Suprapubic skin (tissue), 4 donors: ENCODE results near the gene VCAM1. TPM values are rescaled to one million over a fixed set of nuclear protein-coding genes. Genes with fewer than 3 reads are reported as not detected.

Source experiments
- DNase-seq, 2 donors: peaks; one replicate each; pipeline ENCODE4 v3.0.0-alpha.2; 2019; ENCODE audit warnings: low spot score in 2 of 2
- H3K27ac ChIP-seq: fragments of 200-600 bp; sonication (generic); one replicate; pipeline ENCODE4 v1.5.1; 2019
- H3K27me3 ChIP-seq: fragments of 200-600 bp; sonication (generic); one replicate; pipeline ENCODE4 v1.5.1; 2019
- H3K36me3 ChIP-seq: fragments of 200-600 bp; sonication (generic); one replicate; pipeline ENCODE4 v1.5.1; 2019
- H3K4me1 ChIP-seq: fragments of 200-600 bp; sonication (generic); one replicate; pipeline ENCODE4 v1.5.1; 2019
- H3K4me3 ChIP-seq: fragments of 200-600 bp; sonication (generic); one replicate; pipeline ENCODE4 v1.5.1; 2019; ENCODE audit warnings: mild to moderate bottlenecking
- H3K9me3 ChIP-seq: fragments of 200-600 bp; sonication (generic); one replicate; pipeline ENCODE4 v1.5.1; 2019
- EP300 ChIP-seq: sonication (generic); formaldehyde crosslinking; IDR thresholded peaks from one replicate; pipeline ENCODE4 v1.6.1; 2017; ENCODE audit warnings: antibody characterized with exemption
- POLR2A ChIP-seq, 2 donors: fragments of 450-650 bp; IDR thresholded peaks; one replicate each; pipeline ENCODE4 v1.6.1; 2017; ENCODE audit warnings: antibody characterized with exemption in 2 of 2, mild to moderate bottlenecking in 2 of 2, moderate library complexity in 2 of 2
- POLR2AphosphoS5 ChIP-seq, 3 donors: sonication (generic); formaldehyde crosslinking; IDR thresholded peaks; one replicate each; pipeline ENCODE4 v1.6.1; 2017; ENCODE audit warnings: antibody characterized with exemption in 3 of 3
- WGBS: methylation state at CpG from one replicate; pipeline ENCODE4 v1.1.5; 2018; 5-methylcytosine and 5-hydroxymethylcytosine counted together
- total RNA-seq, 4 donors: library from RNA; depleted of rRNA; stranded (reverse); fragments of >200 nt; gene quantifications; one replicate each; pipeline ENCODE4 v1.1.0, GENCODE V29; 2016
- TF ChIP-seq, protein P1 (sequence below), 2 donors: fragments of 200-600 bp in 1 of 2; fragments of 450-650 bp in 1 of 2; sonication (generic) in 1 of 2; IDR thresholded peaks; one replicate each; pipeline ENCODE4 v1.5.1; 2016 to 2019; ENCODE audit warnings: antibody characterized with exemption in 2 of 2, mild to moderate bottlenecking in 1 of 2, moderate library complexity in 1 of 2

The VCAM1 gene
- total RNA-seq, 4 donors from 2014 or later, result 0.34 to 2.5 (median 1.5) TPM

DNA sequence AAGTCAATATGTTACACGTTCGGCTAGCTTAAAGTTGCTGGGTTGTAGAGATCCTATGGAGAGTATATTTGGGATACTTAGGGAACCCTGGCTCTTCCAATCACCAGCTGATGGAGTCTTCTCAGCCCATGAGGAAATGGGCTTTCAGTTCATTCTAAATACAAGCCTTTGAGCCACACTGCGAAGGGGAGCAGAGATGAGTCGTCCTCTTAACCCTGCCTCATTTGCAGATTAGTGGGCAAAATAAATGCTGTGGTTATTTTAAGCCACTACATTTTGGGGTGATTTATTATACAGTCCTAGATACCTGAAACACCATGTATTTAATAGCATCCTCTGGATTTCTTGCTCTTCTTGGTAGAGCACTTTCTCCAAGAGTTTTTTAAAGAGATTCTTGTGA lies 19.0 kb upstream of the VCAM1 start:
- 76% methylated on average over 4 of the region's 4 CpGs for WGBS
- Histone ChIP-seq H3K27me3 (no peaks in the 10 kb centered on the region), H3K27ac (no peak overlapping the region), H3K36me3 (no peaks in the 10 kb centered on the region), H3K4me1 (no peaks in the 10 kb centered on the region), H3K9me3 (no peaks in the 10 kb centered on the region), H3K4me3 (no peak overlapping the region)
- TF ChIP-seq POLR2A (IDR thresholded peaks at IDR 0.05) (no peak), EP300 (no peak), POLR2AphosphoS5 (IDR thresholded peaks at IDR 0.05) (no peak)
- TF ChIP-seq, protein P1, sequence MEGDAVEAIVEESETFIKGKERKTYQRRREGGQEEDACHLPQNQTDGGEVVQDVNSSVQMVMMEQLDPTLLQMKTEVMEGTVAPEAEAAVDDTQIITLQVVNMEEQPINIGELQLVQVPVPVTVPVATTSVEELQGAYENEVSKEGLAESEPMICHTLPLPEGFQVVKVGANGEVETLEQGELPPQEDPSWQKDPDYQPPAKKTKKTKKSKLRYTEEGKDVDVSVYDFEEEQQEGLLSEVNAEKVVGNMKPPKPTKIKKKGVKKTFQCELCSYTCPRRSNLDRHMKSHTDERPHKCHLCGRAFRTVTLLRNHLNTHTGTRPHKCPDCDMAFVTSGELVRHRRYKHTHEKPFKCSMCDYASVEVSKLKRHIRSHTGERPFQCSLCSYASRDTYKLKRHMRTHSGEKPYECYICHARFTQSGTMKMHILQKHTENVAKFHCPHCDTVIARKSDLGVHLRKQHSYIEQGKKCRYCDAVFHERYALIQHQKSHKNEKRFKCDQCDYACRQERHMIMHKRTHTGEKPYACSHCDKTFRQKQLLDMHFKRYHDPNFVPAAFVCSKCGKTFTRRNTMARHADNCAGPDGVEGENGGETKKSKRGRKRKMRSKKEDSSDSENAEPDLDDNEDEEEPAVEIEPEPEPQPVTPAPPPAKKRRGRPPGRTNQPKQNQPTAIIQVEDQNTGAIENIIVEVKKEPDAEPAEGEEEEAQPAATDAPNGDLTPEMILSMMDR (IDR thresholded peaks at IDR 0.05), result no peak
- DNase-seq, result no peak

DNA sequence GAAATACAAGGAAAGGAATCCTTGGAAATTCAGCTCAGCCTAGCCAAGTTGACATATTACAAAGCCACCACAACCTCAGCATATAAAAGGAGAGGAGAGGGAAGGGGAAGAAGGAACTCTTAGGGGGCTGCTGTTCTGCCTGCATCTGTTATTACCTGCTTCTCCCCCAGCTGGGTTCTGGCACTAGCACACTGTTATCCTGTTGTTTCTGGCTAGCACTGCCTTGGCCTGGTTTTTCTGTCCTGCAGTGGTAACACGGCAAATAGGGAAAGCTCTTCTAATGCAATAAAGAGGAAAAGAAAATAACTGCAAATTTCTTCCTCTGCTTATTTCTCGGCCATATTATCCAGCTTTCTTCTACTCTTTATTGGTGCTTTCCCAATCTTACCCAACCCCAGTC lies 16.5 kb upstream of the VCAM1 start:
- TF ChIP-seq EP300 (no peak), POLR2AphosphoS5 (IDR thresholded peaks at IDR 0.05) (no peak), POLR2A (IDR thresholded peaks at IDR 0.05) (no peak)
- TF ChIP-seq, protein P1 (IDR thresholded peaks at IDR 0.05), result no peak
- no peak for DNase-seq
- Histone ChIP-seq H3K36me3 (no peaks in the 10 kb centered on the region), H3K27me3 (no peaks in the 10 kb centered on the region), H3K27ac (no peak overlapping the region), H3K4me3 (no peak overlapping the region), H3K9me3 (no peaks in the 10 kb centered on the region), H3K4me1 (no peaks in the 10 kb centered on the region)
- 78% methylated on average over 2 of the region's 2 CpGs for WGBS

GRCh38 chr1:100703716-100704115 lies 15.8 kb upstream of the VCAM1 start:
- Histone ChIP-seq H3K4me3 (no peak overlapping the region), H3K27ac (no peak overlapping the region), H3K4me1 (no peaks in the 10 kb centered on the region), H3K9me3 (no peaks in the 10 kb centered on the region), H3K27me3 (no peaks in the 10 kb centered on the region), H3K36me3 (no peaks in the 10 kb centered on the region)
- TF ChIP-seq POLR2A (IDR thresholded peaks at IDR 0.05) (no peak), POLR2AphosphoS5 (IDR thresholded peaks at IDR 0.05) (no peak), EP300 (no peak)
- TF ChIP-seq, protein P1 (IDR thresholded peaks at IDR 0.05), result no peak
- 55% methylated on average over 2 of the region's 2 CpGs for WGBS
- no peak for DNase-seq

DNA sequence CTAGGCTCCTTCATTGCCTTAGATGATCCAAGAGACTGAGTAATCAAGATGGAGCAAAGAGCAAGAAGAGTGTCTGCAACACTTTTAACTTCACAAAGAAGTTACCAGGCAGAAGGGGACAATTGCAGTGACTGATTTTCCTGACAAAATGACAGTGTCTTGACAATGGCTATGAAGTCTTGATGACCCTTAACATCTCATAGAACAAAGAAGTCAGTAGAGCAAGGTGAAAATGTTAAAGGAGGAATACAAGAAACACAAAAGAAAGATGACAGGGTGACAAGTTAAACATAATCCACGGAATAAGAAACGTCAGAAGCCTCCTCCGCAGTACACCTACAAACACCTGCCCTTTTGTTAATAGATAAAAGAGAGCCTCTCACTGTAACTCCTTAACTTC lies 15.1 kb upstream of the VCAM1 start:
- WGBS, result 84% methylated on average over 3 of the region's 3 CpGs
- TF ChIP-seq POLR2AphosphoS5 (IDR thresholded peaks at IDR 0.05) (no peak), POLR2A (IDR thresholded peaks at IDR 0.05) (no peak), EP300 (no peak)
- TF ChIP-seq, protein P1 (IDR thresholded peaks at IDR 0.05), result no peak

DNA sequence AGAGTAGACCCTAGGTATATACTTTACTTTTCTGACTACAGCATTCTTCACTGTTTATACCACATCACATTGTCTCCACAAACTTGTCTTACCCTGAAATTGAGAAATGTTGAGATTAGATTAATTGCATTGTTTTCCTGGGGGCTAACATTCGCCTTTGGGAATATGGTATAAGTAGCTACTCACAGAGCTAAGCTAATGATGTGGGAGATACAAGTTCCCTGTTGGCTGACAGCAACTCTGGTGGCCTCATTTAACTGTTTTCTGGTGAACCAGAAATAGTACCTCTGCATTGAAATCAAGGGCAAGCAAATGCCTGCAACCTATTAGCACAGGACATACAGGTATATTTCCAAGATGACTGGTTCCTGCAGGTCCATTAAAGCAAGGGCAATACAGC lies 13.2 kb upstream of the VCAM1 start:
- TF ChIP-seq, protein P1 (IDR thresholded peaks at IDR 0.05), result no peak
- TF ChIP-seq POLR2AphosphoS5 (IDR thresholded peaks at IDR 0.05) (no peak), EP300 (no peak), POLR2A (IDR thresholded peaks at IDR 0.05) (no peak)
- Histone ChIP-seq H3K27me3 (no peaks in the 10 kb centered on the region), H3K27ac (no peak overlapping the region), H3K36me3 (no peaks in the 10 kb centered on the region), H3K4me1 (no peaks in the 10 kb centered on the region), H3K9me3 (no peaks in the 10 kb centered on the region), H3K4me3 (no peak overlapping the region)
- no peak for DNase-seq
- 86% methylated on average over 1 of the region's 1 CpG for WGBS

More for the DNA sequence above, 15.1 kb upstream of the VCAM1 start:
- Histone ChIP-seq H3K4me1 (no peaks in the 10 kb centered on the region), H3K27me3 (no peaks in the 10 kb centered on the region), H3K36me3 (no peaks in the 10 kb centered on the region), H3K4me3 (no peak overlapping the region), H3K27ac (no peak overlapping the region), H3K9me3 (no peaks in the 10 kb centered on the region)
- no peak for DNase-seq
